ENCODE data around the gene HIKESHI.

- TF ChIP-seq, protein P1, sequence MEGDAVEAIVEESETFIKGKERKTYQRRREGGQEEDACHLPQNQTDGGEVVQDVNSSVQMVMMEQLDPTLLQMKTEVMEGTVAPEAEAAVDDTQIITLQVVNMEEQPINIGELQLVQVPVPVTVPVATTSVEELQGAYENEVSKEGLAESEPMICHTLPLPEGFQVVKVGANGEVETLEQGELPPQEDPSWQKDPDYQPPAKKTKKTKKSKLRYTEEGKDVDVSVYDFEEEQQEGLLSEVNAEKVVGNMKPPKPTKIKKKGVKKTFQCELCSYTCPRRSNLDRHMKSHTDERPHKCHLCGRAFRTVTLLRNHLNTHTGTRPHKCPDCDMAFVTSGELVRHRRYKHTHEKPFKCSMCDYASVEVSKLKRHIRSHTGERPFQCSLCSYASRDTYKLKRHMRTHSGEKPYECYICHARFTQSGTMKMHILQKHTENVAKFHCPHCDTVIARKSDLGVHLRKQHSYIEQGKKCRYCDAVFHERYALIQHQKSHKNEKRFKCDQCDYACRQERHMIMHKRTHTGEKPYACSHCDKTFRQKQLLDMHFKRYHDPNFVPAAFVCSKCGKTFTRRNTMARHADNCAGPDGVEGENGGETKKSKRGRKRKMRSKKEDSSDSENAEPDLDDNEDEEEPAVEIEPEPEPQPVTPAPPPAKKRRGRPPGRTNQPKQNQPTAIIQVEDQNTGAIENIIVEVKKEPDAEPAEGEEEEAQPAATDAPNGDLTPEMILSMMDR (IDR thresholded peaks at IDR 0.05; ENCODE audit: borderline replicate concordance, extremely low read depth, low read length, poor library complexity, severe bottlenecking), result no peak
- TF ChIP-seq EZH2 (IDR thresholded peaks at IDR 0.05; ENCODE audit: borderline replicate concordance, low read depth, low read length, severe bottlenecking), result no peak
These were observed 42.3 kb upstream of the HIKESHI start for GRCh38 chr11:86259730-86260129.

Measured in DND-41 (cell line).